K562 (cell line): ENCODE measurements around the gene MEA1. TPM values are rescaled to one million over a fixed set of nuclear protein-coding genes. Genes with fewer than 3 reads are reported as not detected.

ENCODE experiments used
- ASH1L ChIP-seq: fragments of 450-650 bp; IDR thresholded peaks from 2 replicates; pipeline ENCODE4 v1.6.1; 2018; ENCODE audit warnings: borderline replicate concordance, mild to moderate bottlenecking, low read depth; ENCODE audit not compliant: partially characterized antibody
- CBFA2T3 ChIP-seq: fragments of 450-650 bp; IDR thresholded peaks from 2 replicates; pipeline ENCODE4 v1.6.1; 2017
- ETV5 ChIP-seq: sonication (generic); formaldehyde crosslinking; IDR thresholded peaks from 2 replicates; pipeline ENCODE4 v1.4.0; 2020; ENCODE audit warnings: low read depth, mild to moderate bottlenecking, missing genetic modification reagents
- FOSL1 ChIP-seq: fragments of 200-800 bp; sonication (Bioruptor generic); conservative IDR thresholded peaks from 2 replicates; pipeline ENCODE4 v1.6.1; 2016; ENCODE audit warnings: missing genetic modification characterization, missing compliant biosample characterization
- GABPB1 ChIP-seq: sonication (generic); formaldehyde crosslinking; IDR thresholded peaks from 2 replicates; pipeline ENCODE4 v1.8.0; 2022; ENCODE audit warnings: mild to moderate bottlenecking, missing genetic modification reagents
- NCOA6 ChIP-seq: fragments of 450-650 bp; IDR thresholded peaks from 2 replicates; pipeline ENCODE4 v1.6.1; 2017; ENCODE audit warnings: mild to moderate bottlenecking
- NONO ChIP-seq, 2 experiments: fragments of 200-400 bp in 1 of 2; fragments of 450-650 bp in 1 of 2; formaldehyde crosslinking in 1 of 2; IDR thresholded peaks; 2 replicates each; pipeline ENCODE4 v1.6.1; 2017; ENCODE audit warnings: low read depth in 2 of 2, mild to moderate bottlenecking in 2 of 2, moderate library complexity in 2 of 2, low read length in 1 of 2
- NR2C2 ChIP-seq, 2 experiments: fragments of 200-800 bp in 1 of 2; sonication (Bioruptor generic) in 1 of 2; sonication (generic) in 1 of 2; formaldehyde crosslinking in 1 of 2; IDR thresholded peaks; 2 replicates each; pipeline versions ENCODE4 v1.6.1 to v1.8.0; 2016 to 2022; ENCODE audit warnings: mild to moderate bottlenecking in 1 of 2, missing compliant biosample characterization in 1 of 2, missing genetic modification characterization in 1 of 2, missing genetic modification reagents in 1 of 2
- PHF20 ChIP-seq: fragments of 450-650 bp; IDR thresholded peaks from 2 replicates; pipeline ENCODE4 v1.6.1; 2018; ENCODE audit not compliant: partially characterized antibody
- PHF21A ChIP-seq: fragments of 450-650 bp; IDR thresholded peaks from 2 replicates; pipeline ENCODE4 v1.6.1; 2017; ENCODE audit warnings: low read depth, borderline replicate concordance
- POU5F1 ChIP-seq: fragments of 150-350 bp; IDR thresholded peaks from 2 replicates; pipeline ENCODE4 v1.6.1; 2014; ENCODE audit warnings: borderline replicate concordance, low read length, low read depth, mild to moderate bottlenecking; ENCODE audit not compliant: partially characterized antibody
- SMARCB1 ChIP-seq: IDR thresholded peaks from 2 replicates; pipeline ENCODE4 v1.6.1; 2011; ENCODE audit warnings: improper control_type of control experiment, low read depth; ENCODE audit not compliant: insufficient read length
- SNRNP70 ChIP-seq: fragments of 200-400 bp; formaldehyde crosslinking; optimal IDR thresholded peaks from 2 replicates; pipeline ENCODE3; 2017; ENCODE audit warnings: low read depth, low read length
- SRF ChIP-seq, 2 experiments: fragments of 250-450, 450-650 bp in 1 of 2; sonication (Bioruptor Pico) in 1 of 2; sonication (generic) in 1 of 2; formaldehyde crosslinking; IDR thresholded peaks; 2 replicates each; pipeline versions ENCODE4 v1.5.0 to v1.5.1; 2020 to 2022; ENCODE audit warnings: mild to moderate bottlenecking in 1 of 2, missing genetic modification reagents in 1 of 2
- ZNF780A ChIP-seq: fragments of 250-450 bp; sonication (Bioruptor Pico); IDR thresholded peaks from 2 replicates; pipeline ENCODE4 v1.5.0; 2021; ENCODE audit warnings: mild to moderate bottlenecking
- polyA plus RNA-seq, 8 experiments: library from polyadenylated mRNA; depleted of rRNA in 4 of 8; stranded (reverse) in 5 of 8; unstranded in 3 of 8; fragments of >200 nt; fragmentation: Nextera tagmentation in 2 of 8; fragmentation: Illumina TruSeq in 1 of 8; extraction: Ambion mirVana in 2 of 8; extraction: Trizol in 1 of 8; gene quantifications; 2 replicates each; pipeline versions ENCODE4 v1.2.1 to v1.2.3, GENCODE V29; 2011 to 2014; ENCODE audit warnings: inconsistent platforms in 1 of 8, missing spikeins in 1 of 8
- total RNA-seq, 7 experiments: library from RNA; depleted of rRNA in 6 of 7; stranded (reverse); fragments of >200 nt in 6 of 7; fragmentation: Illumina TruSeq in 2 of 7; extraction: Trizol in 2 of 7; gene quantifications; 2 replicates each; pipeline versions ENCODE4 v1.2.1 to v1.2.3, GENCODE V29; 2011 to 2021; ENCODE audit warnings: low replicate concordance in 1 of 7
- TF ChIP-seq, protein P1 (sequence below): fragments of 450-650 bp; formaldehyde crosslinking; IDR thresholded peaks from 2 replicates; pipeline ENCODE4 v1.4.0; 2020; ENCODE audit warnings: mild to moderate bottlenecking, moderate library complexity
- TF ChIP-seq, protein P2 (sequence below): fragments of 450-650 bp; formaldehyde crosslinking; IDR thresholded peaks from 2 replicates; pipeline ENCODE4 v1.4.0; 2020; ENCODE audit warnings: mild to moderate bottlenecking
- TF ChIP-seq, protein P3 (sequence below): sonication (generic); formaldehyde crosslinking; IDR thresholded peaks from 2 replicates; pipeline ENCODE4 v1.8.0; 2022; ENCODE audit warnings: mild to moderate bottlenecking, missing genetic modification reagents
- TF ChIP-seq, protein P4 (sequence below): sonication (generic); formaldehyde crosslinking; IDR thresholded peaks from 2 replicates; pipeline ENCODE4 v1.8.0; 2023; ENCODE audit warnings: mild to moderate bottlenecking, missing genetic modification reagents
- TF ChIP-seq, protein P5 (sequence below), 2 experiments: IDR thresholded peaks; 2 replicates each; pipeline ENCODE4 v1.6.1; 2012; ENCODE audit warnings: improper control_type of control experiment in 2 of 2, low read depth in 2 of 2, low read length in 2 of 2, borderline replicate concordance in 1 of 2

The MEA1 gene
- total and polyA plus RNA-seq, 9 of the 15 experiments (the other 6 are each of a cell fraction or from before 2014, with no cell fraction given) = 86.8 to 210 (median 152) TPM

DNA sequence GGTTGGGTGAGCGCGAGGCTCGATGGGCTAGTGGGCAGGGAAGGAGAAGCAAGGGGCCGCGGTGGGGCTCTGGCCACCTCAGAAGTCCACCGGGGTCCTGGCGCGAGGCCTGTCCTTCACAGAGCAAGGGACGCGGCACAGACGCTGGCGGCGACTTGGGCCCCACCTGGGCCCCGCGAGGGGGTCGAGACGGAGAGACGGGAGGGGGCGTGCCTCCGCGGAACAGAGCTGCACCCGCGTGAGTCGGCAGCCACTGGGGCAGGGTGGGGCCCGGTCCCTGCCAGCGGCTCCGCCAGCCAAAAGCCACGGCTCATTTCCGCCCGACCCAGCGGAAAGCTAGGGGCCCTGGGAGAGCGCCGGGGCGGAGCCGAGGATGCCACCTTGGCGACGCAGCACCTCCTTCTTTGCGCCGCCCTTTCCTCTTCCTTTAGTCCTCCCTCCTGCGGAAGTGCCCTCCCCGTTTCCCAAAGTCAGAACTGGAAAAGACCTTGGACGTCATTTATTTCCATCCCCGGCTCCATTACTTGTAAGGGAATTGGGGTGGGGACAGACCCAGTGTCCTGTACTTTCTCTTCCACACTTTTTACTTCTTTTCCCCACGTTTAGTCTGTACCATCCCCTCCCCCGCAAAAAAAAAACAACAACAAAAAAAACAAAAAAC lies 39.9 kb upstream of the MEA1 start, which contains the start of gene CUL7 (continued):
- TF ChIP-seq ETV5 (CRISPR knock-in tag) (peak; percentile 92), NCOA6 (no peak), ZNF780A (CRISPR knock-in tag) (peak; percentile 89), NR2C2 (CRISPR knock-in tag; IDR thresholded peaks at IDR 0.05) (no peak), NR2C2 (tag; IDR thresholded peaks at IDR 0.05) (peak; percentile 70; the same call in 1 of the 2 replicates), POU5F1 (no peak), FOSL1 (peak; percentile 30; the same call in 1 of the 2 replicates), SRF (CRISPR knock-in tag; IDR thresholded peaks at IDR 0.05) (peak; percentile 79 to 84), PHF20 (peak; percentile 74), GABPB1 (CRISPR knock-in tag) (peak; percentile 77; the same call in 1 of the 2 replicates), PHF21A (peak; percentile 5), SNRNP70 (no peak), SMARCB1 (peak; percentile 61), NONO (IDR thresholded peaks at IDR 0.05; ENCODE audit: low read depth in 2 of 2, low read length in 1 of 2) (peak in 1 of 2 experiments; percentile 83; a peak in 3 of 4 replicates), ASH1L (peak; percentile 57), CBFA2T3 (no peak)
- TF ChIP-seq, protein P1, sequence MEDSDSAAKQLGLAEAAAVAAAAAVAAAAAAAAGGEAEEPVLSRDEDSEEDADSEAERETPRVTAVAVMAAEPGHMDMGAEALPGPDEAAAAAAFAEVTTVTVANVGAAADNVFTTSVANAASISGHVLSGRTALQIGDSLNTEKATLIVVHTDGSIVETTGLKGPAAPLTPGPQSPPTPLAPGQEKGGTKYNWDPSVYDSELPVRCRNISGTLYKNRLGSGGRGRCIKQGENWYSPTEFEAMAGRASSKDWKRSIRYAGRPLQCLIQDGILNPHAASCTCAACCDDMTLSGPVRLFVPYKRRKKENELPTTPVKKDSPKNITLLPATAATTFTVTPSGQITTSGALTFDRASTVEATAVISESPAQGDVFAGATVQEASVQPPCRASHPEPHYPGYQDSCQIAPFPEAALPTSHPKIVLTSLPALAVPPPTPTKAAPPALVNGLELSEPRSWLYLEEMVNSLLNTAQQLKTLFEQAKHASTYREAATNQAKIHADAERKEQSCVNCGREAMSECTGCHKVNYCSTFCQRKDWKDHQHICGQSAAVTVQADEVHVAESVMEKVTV = peak; percentile 52; the same call in 1 of the 2 replicates
- TF ChIP-seq, protein P2, sequence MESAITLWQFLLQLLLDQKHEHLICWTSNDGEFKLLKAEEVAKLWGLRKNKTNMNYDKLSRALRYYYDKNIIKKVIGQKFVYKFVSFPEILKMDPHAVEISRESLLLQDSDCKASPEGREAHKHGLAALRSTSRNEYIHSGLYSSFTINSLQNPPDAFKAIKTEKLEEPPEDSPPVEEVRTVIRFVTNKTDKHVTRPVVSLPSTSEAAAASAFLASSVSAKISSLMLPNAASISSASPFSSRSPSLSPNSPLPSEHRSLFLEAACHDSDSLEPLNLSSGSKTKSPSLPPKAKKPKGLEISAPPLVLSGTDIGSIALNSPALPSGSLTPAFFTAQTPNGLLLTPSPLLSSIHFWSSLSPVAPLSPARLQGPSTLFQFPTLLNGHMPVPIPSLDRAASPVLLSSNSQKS = peak; percentile 91; the same call in 1 of the 2 replicates
- TF ChIP-seq, protein P3, sequence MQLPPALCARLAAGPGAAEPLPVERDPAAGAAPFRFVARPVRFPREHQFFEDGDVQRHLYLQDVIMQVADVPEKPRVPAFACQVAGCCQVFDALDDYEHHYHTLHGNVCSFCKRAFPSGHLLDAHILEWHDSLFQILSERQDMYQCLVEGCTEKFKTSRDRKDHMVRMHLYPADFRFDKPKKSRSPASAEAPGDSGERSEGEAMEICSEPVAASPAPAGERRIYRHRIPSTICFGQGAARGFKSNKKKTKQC (CRISPR knock-in tag) = peak; percentile 87; the same call in 1 of the 2 replicates
- TF ChIP-seq, protein P4, sequence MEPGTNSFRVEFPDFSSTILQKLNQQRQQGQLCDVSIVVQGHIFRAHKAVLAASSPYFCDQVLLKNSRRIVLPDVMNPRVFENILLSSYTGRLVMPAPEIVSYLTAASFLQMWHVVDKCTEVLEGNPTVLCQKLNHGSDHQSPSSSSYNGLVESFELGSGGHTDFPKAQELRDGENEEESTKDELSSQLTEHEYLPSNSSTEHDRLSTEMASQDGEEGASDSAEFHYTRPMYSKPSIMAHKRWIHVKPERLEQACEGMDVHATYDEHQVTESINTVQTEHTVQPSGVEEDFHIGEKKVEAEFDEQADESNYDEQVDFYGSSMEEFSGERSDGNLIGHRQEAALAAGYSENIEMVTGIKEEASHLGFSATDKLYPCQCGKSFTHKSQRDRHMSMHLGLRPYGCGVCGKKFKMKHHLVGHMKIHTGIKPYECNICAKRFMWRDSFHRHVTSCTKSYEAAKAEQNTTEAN (CRISPR knock-in tag) = no peak
- TF ChIP-seq, protein P5, sequence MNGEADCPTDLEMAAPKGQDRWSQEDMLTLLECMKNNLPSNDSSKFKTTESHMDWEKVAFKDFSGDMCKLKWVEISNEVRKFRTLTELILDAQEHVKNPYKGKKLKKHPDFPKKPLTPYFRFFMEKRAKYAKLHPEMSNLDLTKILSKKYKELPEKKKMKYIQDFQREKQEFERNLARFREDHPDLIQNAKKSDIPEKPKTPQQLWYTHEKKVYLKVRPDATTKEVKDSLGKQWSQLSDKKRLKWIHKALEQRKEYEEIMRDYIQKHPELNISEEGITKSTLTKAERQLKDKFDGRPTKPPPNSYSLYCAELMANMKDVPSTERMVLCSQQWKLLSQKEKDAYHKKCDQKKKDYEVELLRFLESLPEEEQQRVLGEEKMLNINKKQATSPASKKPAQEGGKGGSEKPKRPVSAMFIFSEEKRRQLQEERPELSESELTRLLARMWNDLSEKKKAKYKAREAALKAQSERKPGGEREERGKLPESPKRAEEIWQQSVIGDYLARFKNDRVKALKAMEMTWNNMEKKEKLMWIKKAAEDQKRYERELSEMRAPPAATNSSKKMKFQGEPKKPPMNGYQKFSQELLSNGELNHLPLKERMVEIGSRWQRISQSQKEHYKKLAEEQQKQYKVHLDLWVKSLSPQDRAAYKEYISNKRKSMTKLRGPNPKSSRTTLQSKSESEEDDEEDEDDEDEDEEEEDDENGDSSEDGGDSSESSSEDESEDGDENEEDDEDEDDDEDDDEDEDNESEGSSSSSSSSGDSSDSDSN (IDR thresholded peaks at IDR 0.05; ENCODE audit: borderline replicate concordance in 1 of 2, low read depth in 2 of 2, low read length in 2 of 2) = no peak; a peak in 1 of 4 replicates
